HT-29 (cell line): Measurements from ENCODE around the gene DTX3. TPM values are rescaled to one million over a fixed set of nuclear protein-coding genes. Genes with fewer than 3 reads are reported as not detected.
"Not testable (repeated sequence)": the region's sequence is repeated elsewhere in the genome, so short reads cannot be mapped to it uniquely, and the experiment has no call there.

Experiments used
- DNase-seq: peaks from one replicate; pipeline ENCODE4 v3.0.0-alpha.2; 2015; ENCODE audit warnings: low spot score
- total RNA-seq: library from RNA; depleted of rRNA; stranded (reverse); fragments of >200 nt; shearing (Covaris generic); gene quantifications from 2 replicates; pipeline ENCODE4 v1.2.3, GENCODE V29; 2014

Gene DTX3
- total RNA-seq, 1 experiment from 2014 or later, result not detected

- peak; percentile 78 for DNase-seq
Measured at GRCh38 chr12:57583008-57583831, 21.4 kb upstream of the DTX3 start.

GRCh38 chr12:57584050-57584449 lies 20.6 kb upstream of the DTX3 start:
- DNase-seq, result no peak

GRCh38 chr12:57584690-57585089 lies 19.9 kb upstream of the DTX3 start:
- no peak for DNase-seq

GRCh38 chr12:57585156-57585555 lies 19.5 kb upstream of the DTX3 start:
- no peak for DNase-seq

- DNase-seq, result no peak
Measured at GRCh38 chr12:57586128-57586527, 18.5 kb upstream of the DTX3 start.

- no peak for DNase-seq
Measured at GRCh38 chr12:57586832-57587429, 17.7 kb upstream of the DTX3 start.

- DNase-seq, result not testable (repeated sequence)
Measured at GRCh38 chr12:57588951-57589610, 15.5 kb upstream of the DTX3 start.

- DNase-seq, result no peak
Measured at GRCh38 chr12:57590479-57590863, 14.2 kb upstream of the DTX3 start.

GRCh38 chr12:57590864-57591781 lies 13.5 kb upstream of the DTX3 start, which contains the start of gene PIP4K2C:
PIP4K2C (plus strand) TSS chr12:57591192; CDS start chr12:57591290, 98 bp downstream.
- DNase-seq, result peak; percentile 91

- DNase-seq, result no peak
Measured at GRCh38 chr12:57591782-57592325, 12.8 kb upstream of the DTX3 start.

GRCh38 chr12:57592551-57593165 lies 12.0 kb upstream of the DTX3 start:
- no peak for DNase-seq

GRCh38 chr12:57593187-57593586 lies 11.4 kb upstream of the DTX3 start:
- DNase-seq, result no peak

- no peak for DNase-seq
Measured at GRCh38 chr12:57600395-57600794, 4.2 kb upstream of the DTX3 start.

GRCh38 chr12:57602544-57602943 lies 2.1 kb upstream of the DTX3 start:
- no peak for DNase-seq

GRCh38 chr12:57603324-57603723 lies 1.3 kb upstream of the DTX3 start:
- no peak for DNase-seq

GRCh38 chr12:57603815-57604453 lies 690 bp upstream of the DTX3 start:
- no peak for DNase-seq

GRCh38 chr12:57604992-57605810 lies 577 bp downstream of the DTX3 start:
- no peak for DNase-seq

- DNase-seq, result no peak
Measured at GRCh38 chr12:57605811-57606311, 1.2 kb downstream of the DTX3 start.

- DNase-seq, result no peak
Measured at GRCh38 chr12:57606399-57606798, 1.8 kb downstream of the DTX3 start.
